ENCODE data around the gene STK10. TPM values are rescaled to one million over a fixed set of nuclear protein-coding genes. Genes with fewer than 3 reads are reported as not detected.

STK10 gene
- polyA plus RNA-seq, 1 of the 3 experiments (the other 2 are of a cell fraction) = 11.0 TPM

- TF ChIP-seq EP300 (IDR thresholded peaks at IDR 0.05; ENCODE audit: borderline replicate concordance in 1 of 2, low read depth in 1 of 2, low read length in 1 of 2) (0 out of 4 replicates have a peak, but pooled peaks of 1 of the 2 experiments have one; percentile 30), TAF1 (IDR thresholded peaks at IDR 0.05; ENCODE audit: borderline replicate concordance, low read depth, low read length) (0 out of 2 replicates have a peak, but pooled peaks have one; percentile 16), MEF2A (IDR thresholded peaks at IDR 0.05; ENCODE audit: borderline replicate concordance, low read depth) (no peak), USF1 (IDR thresholded peaks at IDR 0.05; ENCODE audit: borderline replicate concordance, low read depth) (no peak), GABPA (IDR thresholded peaks at IDR 0.05; ENCODE audit: low read depth) (no peak), RXRA (IDR thresholded peaks at IDR 0.05; ENCODE audit: borderline replicate concordance, low read depth) (no peak), RAD21 (IDR thresholded peaks at IDR 0.05; ENCODE audit: low read length) (peak; percentile 88)
- TF ChIP-seq, protein P1, sequence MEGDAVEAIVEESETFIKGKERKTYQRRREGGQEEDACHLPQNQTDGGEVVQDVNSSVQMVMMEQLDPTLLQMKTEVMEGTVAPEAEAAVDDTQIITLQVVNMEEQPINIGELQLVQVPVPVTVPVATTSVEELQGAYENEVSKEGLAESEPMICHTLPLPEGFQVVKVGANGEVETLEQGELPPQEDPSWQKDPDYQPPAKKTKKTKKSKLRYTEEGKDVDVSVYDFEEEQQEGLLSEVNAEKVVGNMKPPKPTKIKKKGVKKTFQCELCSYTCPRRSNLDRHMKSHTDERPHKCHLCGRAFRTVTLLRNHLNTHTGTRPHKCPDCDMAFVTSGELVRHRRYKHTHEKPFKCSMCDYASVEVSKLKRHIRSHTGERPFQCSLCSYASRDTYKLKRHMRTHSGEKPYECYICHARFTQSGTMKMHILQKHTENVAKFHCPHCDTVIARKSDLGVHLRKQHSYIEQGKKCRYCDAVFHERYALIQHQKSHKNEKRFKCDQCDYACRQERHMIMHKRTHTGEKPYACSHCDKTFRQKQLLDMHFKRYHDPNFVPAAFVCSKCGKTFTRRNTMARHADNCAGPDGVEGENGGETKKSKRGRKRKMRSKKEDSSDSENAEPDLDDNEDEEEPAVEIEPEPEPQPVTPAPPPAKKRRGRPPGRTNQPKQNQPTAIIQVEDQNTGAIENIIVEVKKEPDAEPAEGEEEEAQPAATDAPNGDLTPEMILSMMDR (IDR thresholded peaks at IDR 0.05) = peak; percentile 80
- TF ChIP-seq, protein P2, sequence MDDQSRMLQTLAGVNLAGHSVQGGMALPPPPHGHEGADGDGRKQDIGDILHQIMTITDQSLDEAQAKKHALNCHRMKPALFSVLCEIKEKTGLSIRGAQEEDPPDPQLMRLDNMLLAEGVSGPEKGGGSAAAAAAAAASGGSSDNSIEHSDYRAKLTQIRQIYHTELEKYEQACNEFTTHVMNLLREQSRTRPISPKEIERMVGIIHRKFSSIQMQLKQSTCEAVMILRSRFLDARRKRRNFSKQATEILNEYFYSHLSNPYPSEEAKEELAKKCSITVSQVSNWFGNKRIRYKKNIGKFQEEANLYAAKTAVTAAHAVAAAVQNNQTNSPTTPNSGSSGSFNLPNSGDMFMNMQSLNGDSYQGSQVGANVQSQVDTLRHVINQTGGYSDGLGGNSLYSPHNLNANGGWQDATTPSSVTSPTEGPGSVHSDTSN (IDR thresholded peaks at IDR 0.05) = no peak
Observed at GRCh38 chr5:172188033-172188892, at the start of gene STK10 (continued).

DNA sequence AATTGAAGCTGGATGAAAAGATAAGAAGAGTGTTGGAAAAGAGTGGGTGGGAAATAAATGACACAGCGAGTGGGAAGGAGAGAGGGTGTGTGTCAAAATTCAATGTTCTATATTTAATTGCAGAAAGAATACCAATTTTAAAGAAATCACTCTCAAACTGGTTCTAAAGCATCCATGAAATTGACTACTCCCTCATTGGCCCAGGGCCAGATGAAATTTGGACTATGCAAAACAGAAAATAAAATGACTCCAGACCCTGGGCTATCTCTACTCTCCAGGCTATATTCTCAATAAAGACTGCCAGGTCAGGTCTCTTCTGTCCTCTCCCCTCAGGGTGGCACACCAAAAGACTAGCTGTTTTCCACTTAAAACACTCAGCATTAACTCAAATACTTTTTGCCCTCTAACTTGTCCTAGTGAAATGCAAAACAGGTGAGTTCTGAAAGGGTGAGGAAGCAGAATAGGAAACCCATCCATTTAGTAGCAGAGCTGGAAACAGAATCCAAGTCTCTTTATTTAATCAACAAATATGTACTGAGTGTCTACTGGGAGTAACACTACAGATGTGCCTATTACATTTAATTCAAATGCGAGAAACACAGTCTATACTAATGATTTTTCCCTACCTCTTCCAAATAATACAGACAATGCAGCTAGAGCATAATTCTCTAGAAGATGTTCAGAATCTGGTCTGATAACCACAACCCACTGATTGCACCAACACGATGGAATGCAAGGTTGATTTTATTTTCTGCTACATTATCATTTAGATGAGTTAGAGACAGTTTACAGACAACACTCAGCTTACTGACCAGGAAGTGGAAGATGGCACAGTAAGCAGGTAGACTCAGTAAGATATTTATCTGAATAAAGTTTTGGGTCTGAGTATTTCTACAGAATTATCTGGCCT is 48.1 kb upstream of the STK10 start:
- Histone ChIP-seq H3K27me3 (ENCODE audit: insufficient read depth) (no peaks in the 10 kb centered on the region), H3K4me2 (no peak overlapping the region), H3K79me2 (ENCODE audit: insufficient read depth) (peaks cover 88% of the 10 kb centered on the region), H3K9ac (no peak overlapping the region), H4K20me1 (ENCODE audit: insufficient read depth) (peaks cover 42% of the 10 kb centered on the region), H3K9me2 (no peaks in the 10 kb centered on the region), H3F3A (replicated peaks; ENCODE audit: insufficient read depth) (peaks cover 14% of the 10 kb centered on the region), H2AFZ (ENCODE audit: low read depth) (no peak overlapping the region), H3K9me3 (no peaks in the 10 kb centered on the region), H3K27ac (ENCODE audit: low read depth in 2 of 2, low read length in 1 of 2) (peak overlapping the region in 1 of 2 experiments; percentile 36; a peak in 2 of 4 replicates), H3K4me3 (ENCODE audit: low read depth in 2 of 2, low read length in 1 of 2) (no peak overlapping the region), H3K36me3 (replicated peaks in 1 of 2; ENCODE audit: control insufficient read depth in 1 of 2, insufficient read depth in 2 of 2, low read length in 1 of 2) (peaks cover 14 to 33% of the 10 kb centered on the region in 2 experiments), H3K4me1 (ENCODE audit: control insufficient read depth in 1 of 2, insufficient read depth in 2 of 2, low read depth in 1 of 2, low read length in 1 of 2) (peaks cover 0 to 10% of the 10 kb centered on the region in 2 experiments; a peak in 2 of 4 replicates)
- ChIA-PET CTCF (interaction anchor here (0.7 to 1.2 kb wide), 3 partner anchors 47 to 324 kb away, joined by 3 to 5 read pairs (median 4); partner anchors contain the start of gene STK10), POLR2A (no interaction called here)
- TF ChIP-seq, protein P3, sequence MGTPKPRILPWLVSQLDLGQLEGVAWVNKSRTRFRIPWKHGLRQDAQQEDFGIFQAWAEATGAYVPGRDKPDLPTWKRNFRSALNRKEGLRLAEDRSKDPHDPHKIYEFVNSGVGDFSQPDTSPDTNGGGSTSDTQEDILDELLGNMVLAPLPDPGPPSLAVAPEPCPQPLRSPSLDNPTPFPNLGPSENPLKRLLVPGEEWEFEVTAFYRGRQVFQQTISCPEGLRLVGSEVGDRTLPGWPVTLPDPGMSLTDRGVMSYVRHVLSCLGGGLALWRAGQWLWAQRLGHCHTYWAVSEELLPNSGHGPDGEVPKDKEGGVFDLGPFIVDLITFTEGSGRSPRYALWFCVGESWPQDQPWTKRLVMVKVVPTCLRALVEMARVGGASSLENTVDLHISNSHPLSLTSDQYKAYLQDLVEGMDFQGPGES (IDR thresholded peaks at IDR 0.05; ENCODE audit: low read depth, low read length) = no peak
- TF ChIP-seq, protein P2 (IDR thresholded peaks at IDR 0.05) = no peak
- TF ChIP-seq NFIC (IDR thresholded peaks at IDR 0.05; ENCODE audit: borderline replicate concordance) = no peak
- TF ChIP-seq, protein P4, sequence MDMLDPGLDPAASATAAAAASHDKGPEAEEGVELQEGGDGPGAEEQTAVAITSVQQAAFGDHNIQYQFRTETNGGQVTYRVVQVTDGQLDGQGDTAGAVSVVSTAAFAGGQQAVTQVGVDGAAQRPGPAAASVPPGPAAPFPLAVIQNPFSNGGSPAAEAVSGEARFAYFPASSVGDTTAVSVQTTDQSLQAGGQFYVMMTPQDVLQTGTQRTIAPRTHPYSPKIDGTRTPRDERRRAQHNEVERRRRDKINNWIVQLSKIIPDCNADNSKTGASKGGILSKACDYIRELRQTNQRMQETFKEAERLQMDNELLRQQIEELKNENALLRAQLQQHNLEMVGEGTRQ (IDR thresholded peaks at IDR 0.05; ENCODE audit: borderline replicate concordance, low read depth, low read length) = no peak
- TF ChIP-seq FOSL2 (IDR thresholded peaks at IDR 0.05; ENCODE audit: borderline replicate concordance, low read depth) = no peak
- TF ChIP-seq RFX5 (IDR thresholded peaks at IDR 0.05; ENCODE audit: low read length) = no peak
- TF ChIP-seq RXRA (IDR thresholded peaks at IDR 0.05; ENCODE audit: borderline replicate concordance, low read depth) = no peak
- TF ChIP-seq NRF1 (IDR thresholded peaks at IDR 0.05; ENCODE audit: low read depth, low read length) = no peak
- no peak for TF ChIP-seq POLR2AphosphoS5 (IDR thresholded peaks at IDR 0.05; ENCODE audit: low read depth, low read length)
- no peak for TF ChIP-seq EP300 (IDR thresholded peaks at IDR 0.05; ENCODE audit: borderline replicate concordance in 1 of 2, low read depth in 1 of 2, low read length in 1 of 2)
- no peak for TF ChIP-seq JUND (IDR thresholded peaks at IDR 0.05)
- TF ChIP-seq TAF1 (IDR thresholded peaks at IDR 0.05; ENCODE audit: borderline replicate concordance, low read depth, low read length) = no peak
- TF ChIP-seq SMC3 (IDR thresholded peaks at IDR 0.05; ENCODE audit: low read depth, low read length) = no peak
- no peak for TF ChIP-seq TEAD4 (IDR thresholded peaks at IDR 0.05; ENCODE audit: borderline replicate concordance, insufficient read depth)
- peak; percentile 22 for DNase-seq
- WGBS (ENCODE audit: low lambda C conversion rate) = 89% methylated on average over 3 of the region's 3 CpGs
